KMS-11 (cell line): ENCODE results near the gene MINK1.

Experiments used
- H2AFZ ChIP-seq: fragments of 200-600 bp; sonication (generic); 2 replicates; pipeline ENCODE4 v1.6.1; 2016; ENCODE audit warnings: antibody characterized with exemption, mixed run types, low read depth
- H3K27ac ChIP-seq: fragments of 200-600 bp; sonication (generic); 2 replicates; pipeline ENCODE4 v1.6.1; 2016; ENCODE audit warnings: mild to moderate bottlenecking, mixed run types
- H3K27me3 ChIP-seq: fragments of 200-600 bp; sonication (generic); 2 replicates; pipeline ENCODE4 v1.6.1; 2017; ENCODE audit warnings: mild to moderate bottlenecking, low read depth, mixed run types, moderate library complexity; ENCODE audit not compliant: insufficient read depth
- H3K36me3 ChIP-seq: fragments of 200-600 bp; sonication (generic); 2 replicates; pipeline ENCODE4 v1.6.1; 2017; ENCODE audit warnings: mild to moderate bottlenecking, mixed run types; ENCODE audit not compliant: insufficient read depth
- H3K4me1 ChIP-seq: fragments of 200-600 bp; sonication (generic); 2 replicates; pipeline ENCODE4 v1.6.1; 2016; ENCODE audit warnings: mild to moderate bottlenecking, low read depth, mixed run types; ENCODE audit not compliant: poor library complexity, severe bottlenecking
- H3K4me2 ChIP-seq: fragments of 200-600 bp; sonication (generic); 2 replicates; pipeline ENCODE4 v1.7.0; 2016; ENCODE audit warnings: mild to moderate bottlenecking, mixed run types
- H3K4me3 ChIP-seq: fragments of 200-600 bp; sonication (generic); IDR thresholded peaks from 2 replicates; pipeline ENCODE4 v1.6.1; 2017; ENCODE audit warnings: low read depth, low read length, mixed read lengths; ENCODE audit not compliant: insufficient read depth
- H3K79me2 ChIP-seq: fragments of 200-600 bp; sonication (generic); 2 replicates; pipeline ENCODE4 v1.6.1; 2016; ENCODE audit warnings: low read depth, mixed run types; ENCODE audit not compliant: insufficient read depth
- H3K9ac ChIP-seq: fragments of 200-600 bp; sonication (generic); 2 replicates; pipeline ENCODE4 v1.6.1; 2016; ENCODE audit warnings: mild to moderate bottlenecking, mixed run types
- H4K20me1 ChIP-seq: fragments of 200-600 bp; sonication (generic); 2 replicates; pipeline ENCODE4 v1.6.1; 2016; ENCODE audit warnings: mild to moderate bottlenecking, mixed run types; ENCODE audit not compliant: insufficient read depth
- CTCF ChIP-seq: fragments of 200-600 bp; sonication (generic); conservative IDR thresholded peaks from 2 replicates; pipeline ENCODE4 v1.6.1; 2017; ENCODE audit warnings: low read depth, mild to moderate bottlenecking, antibody characterized with exemption, low read length, moderate library complexity, mixed read lengths

Gene MINK1

GRCh38 chr17:4859816-4860625 is 26.9 kb downstream of the MINK1 start:
- Histone ChIP-seq H3K4me2 (no peak overlapping the region), H3K27ac (no peak overlapping the region), H3K79me2 (no peaks in the 10 kb centered on the region), H4K20me1 (no peaks in the 10 kb centered on the region), H3K27me3 (no peaks in the 10 kb centered on the region), H3K9ac (no peak overlapping the region), H3K4me1 (no peaks in the 10 kb centered on the region), H3K4me3 (no peak overlapping the region), H2AFZ (no peak overlapping the region), H3K36me3 (no peaks in the 10 kb centered on the region)
- no peak for TF ChIP-seq CTCF

GRCh38 chr17:4860651-4861050 is 27.5 kb downstream of the MINK1 start:
- Histone ChIP-seq H3K4me3 (no peak overlapping the region), H3K9ac (no peak overlapping the region), H3K4me1 (no peaks in the 10 kb centered on the region), H3K36me3 (no peaks in the 10 kb centered on the region), H3K27ac (no peak overlapping the region), H3K79me2 (no peaks in the 10 kb centered on the region), H2AFZ (no peak overlapping the region), H3K27me3 (no peaks in the 10 kb centered on the region), H4K20me1 (no peaks in the 10 kb centered on the region), H3K4me2 (no peak overlapping the region)
- no peak for TF ChIP-seq CTCF

GRCh38 chr17:4861052-4861451 is 27.9 kb downstream of the MINK1 start:
- Histone ChIP-seq H3K4me2 (no peak overlapping the region), H4K20me1 (no peaks in the 10 kb centered on the region)

GRCh38 chr17:4862720-4863119 is 29.6 kb downstream of the MINK1 start:
- Histone ChIP-seq H3K4me1 (no peaks in the 10 kb centered on the region), H3K4me3 (no peak overlapping the region), H3K4me2 (no peak overlapping the region), H3K27me3 (no peaks in the 10 kb centered on the region), H3K27ac (no peak overlapping the region), H3K79me2 (no peaks in the 10 kb centered on the region), H2AFZ (no peak overlapping the region), H3K36me3 (no peaks in the 10 kb centered on the region), H4K20me1 (no peaks in the 10 kb centered on the region), H3K9ac (no peak overlapping the region)
- no peak for TF ChIP-seq CTCF

More at GRCh38 chr17:4861052-4861451, 27.9 kb downstream of the MINK1 start:
- no peak for TF ChIP-seq CTCF
- no peak overlapping the region for H2AFZ ChIP-seq
- no peaks in the 10 kb centered on the region for H3K4me1 ChIP-seq
- H3K79me2 ChIP-seq = no peaks in the 10 kb centered on the region
- H3K27me3 ChIP-seq = no peaks in the 10 kb centered on the region
- H3K36me3 ChIP-seq = no peaks in the 10 kb centered on the region
- no peak overlapping the region for H3K9ac ChIP-seq
- no peak overlapping the region for H3K4me3 ChIP-seq
- no peak overlapping the region for H3K27ac ChIP-seq
